Peyer's patch (tissue), 4 donors: Measurements from ENCODE around the gene LRRC4B. TPM values are rescaled to one million over a fixed set of nuclear protein-coding genes. Genes with fewer than 3 reads are reported as not detected.

Experiments
- DNase-seq, 3 donors: peaks; one replicate each; pipeline ENCODE4 v3.0.0-alpha.2; 2017 to 2019
- H3K27ac ChIP-seq, 4 donors: fragments of 200-600 bp; sonication (generic); one replicate each; pipeline ENCODE4 v1.5.1; 2016 to 2019
- H3K27me3 ChIP-seq, 2 donors: fragments of 200-600 bp; sonication (generic); one replicate each; pipeline ENCODE4 v1.5.1; 2019
- H3K36me3 ChIP-seq, 3 donors: fragments of 200-600 bp; sonication (generic); one replicate each; pipeline ENCODE4 v1.5.1; 2016 to 2019
- H3K4me1 ChIP-seq, 4 donors: fragments of 200-600 bp; sonication (generic); one replicate each; pipeline ENCODE4 v1.5.1; 2016 to 2019
- H3K4me3 ChIP-seq, 4 donors: fragments of 200-600 bp; sonication (generic); 1 replicate in 3 of 4; 2 replicates in 1 of 4; pipeline ENCODE4 v1.5.1; 2016 to 2019; ENCODE audit warnings: mild to moderate bottlenecking in 1 of 4
- H3K9me3 ChIP-seq, 4 donors: fragments of 200-600 bp; sonication (generic); one replicate each; pipeline ENCODE4 v1.5.1; 2016 to 2019; ENCODE audit warnings: mild to moderate bottlenecking in 1 of 4
- CTCF ChIP-seq, 6 experiments: fragments of 450-650 bp in 4 of 6; fragments of 200-600 bp in 2 of 6; sonication (generic) in 1 of 6; IDR thresholded peaks; one replicate each; pipeline ENCODE4 v1.5.1; 2017 to 2019; ENCODE audit warnings: antibody characterized with exemption in 6 of 6, mild to moderate bottlenecking in 3 of 6, moderate library complexity in 1 of 6
- POLR2A ChIP-seq, 2 donors: fragments of 450-650 bp; IDR thresholded peaks; one replicate each; pipeline ENCODE4 v1.5.1; 2017; ENCODE audit warnings: antibody characterized with exemption in 2 of 2, mild to moderate bottlenecking in 2 of 2, moderate library complexity in 2 of 2
- total RNA-seq, 4 donors: library from RNA; depleted of rRNA; stranded (reverse); fragments of >200 nt; gene quantifications; one replicate each; pipeline ENCODE4 v1.1.0, GENCODE V29; 2016

Gene LRRC4B
- total RNA-seq, 4 donors from 2014 or later, result 0.35 to 2.0 (median 1.4) TPM

DNA sequence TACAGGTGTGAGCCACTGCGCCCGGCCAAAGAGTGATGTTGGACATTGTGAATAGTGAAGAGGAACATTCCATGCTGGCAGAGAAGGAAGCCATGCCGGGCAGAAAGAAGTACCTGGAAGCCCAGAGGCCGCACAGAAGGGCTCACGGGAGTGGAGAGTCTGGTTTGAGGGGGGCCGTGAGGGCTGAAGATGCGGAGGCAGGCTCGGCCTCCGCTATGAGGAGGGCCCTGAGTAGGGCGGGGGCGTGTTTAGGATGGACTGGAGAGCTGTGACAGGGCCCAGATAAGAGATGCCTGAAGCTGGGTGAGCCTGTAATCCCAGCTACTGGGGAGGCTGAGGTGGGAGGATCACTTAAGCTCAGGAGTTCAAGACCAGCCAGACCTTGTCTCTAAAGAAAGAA, 58.9 kb downstream of the LRRC4B start:
- Histone ChIP-seq H3K27ac (no peak overlapping the region), H3K27me3 (no peaks in the 10 kb centered on the region), H3K4me1 (peaks cover 0 to 8% (median 3%) of the 10 kb centered on the region in 4 donors), H3K4me3 (no peak overlapping the region), H3K9me3 (no peaks in the 10 kb centered on the region), H3K36me3 (no peaks in the 10 kb centered on the region)
- peak in 1 of 3 donors; percentile 43 for DNase-seq
- TF ChIP-seq POLR2A (IDR thresholded peaks at IDR 0.05) (no peak), CTCF (IDR thresholded peaks at IDR 0.05) (no peak)

GRCh38 chr19:50508843-50509190, 59.4 kb downstream of the LRRC4B start:
- TF ChIP-seq CTCF (IDR thresholded peaks at IDR 0.05) (no peak), POLR2A (IDR thresholded peaks at IDR 0.05) (no peak)
- H3K36me3 ChIP-seq, result no peaks in the 10 kb centered on the region
- peak in 1 of 3 donors; percentile 42 for DNase-seq

GRCh38 chr19:50507376-50507775, 60.9 kb downstream of the LRRC4B start:
- Histone ChIP-seq H3K36me3 (no peaks in the 10 kb centered on the region), H3K4me1 (peaks cover 0 to 8% (median 3%) of the 10 kb centered on the region in 4 donors), H3K4me3 (no peak overlapping the region), H3K9me3 (no peaks in the 10 kb centered on the region), H3K27ac (no peak overlapping the region), H3K27me3 (no peaks in the 10 kb centered on the region)
- no peak for DNase-seq
- no peak for TF ChIP-seq POLR2A (IDR thresholded peaks at IDR 0.05)
- no peak for TF ChIP-seq CTCF (IDR thresholded peaks at IDR 0.05)

More at GRCh38 chr19:50508843-50509190, 59.4 kb downstream of the LRRC4B start:
- Histone ChIP-seq H3K4me1 (peaks cover 0 to 8% (median 3%) of the 10 kb centered on the region in 4 donors), H3K27me3 (no peaks in the 10 kb centered on the region), H3K9me3 (no peaks in the 10 kb centered on the region), H3K4me3 (no peak overlapping the region), H3K27ac (no peak overlapping the region)

- no peak overlapping the region for H3K4me3 ChIP-seq
- H3K27me3 ChIP-seq, result no peaks in the 10 kb centered on the region
- no peaks in the 10 kb centered on the region for H3K36me3 ChIP-seq
- no peak overlapping the region for H3K27ac ChIP-seq
- H3K4me1 ChIP-seq, result peaks cover 0 to 8% (median 3%) of the 10 kb centered on the region in 4 donors
- DNase-seq, result peak in 1 of 3 donors; percentile 20
- no peaks in the 10 kb centered on the region for H3K9me3 ChIP-seq
- no peak for TF ChIP-seq CTCF (IDR thresholded peaks at IDR 0.05)
- no peak for TF ChIP-seq POLR2A (IDR thresholded peaks at IDR 0.05)
Observed at GRCh38 chr19:50506700-50507099, 61.5 kb downstream of the LRRC4B start.

DNA sequence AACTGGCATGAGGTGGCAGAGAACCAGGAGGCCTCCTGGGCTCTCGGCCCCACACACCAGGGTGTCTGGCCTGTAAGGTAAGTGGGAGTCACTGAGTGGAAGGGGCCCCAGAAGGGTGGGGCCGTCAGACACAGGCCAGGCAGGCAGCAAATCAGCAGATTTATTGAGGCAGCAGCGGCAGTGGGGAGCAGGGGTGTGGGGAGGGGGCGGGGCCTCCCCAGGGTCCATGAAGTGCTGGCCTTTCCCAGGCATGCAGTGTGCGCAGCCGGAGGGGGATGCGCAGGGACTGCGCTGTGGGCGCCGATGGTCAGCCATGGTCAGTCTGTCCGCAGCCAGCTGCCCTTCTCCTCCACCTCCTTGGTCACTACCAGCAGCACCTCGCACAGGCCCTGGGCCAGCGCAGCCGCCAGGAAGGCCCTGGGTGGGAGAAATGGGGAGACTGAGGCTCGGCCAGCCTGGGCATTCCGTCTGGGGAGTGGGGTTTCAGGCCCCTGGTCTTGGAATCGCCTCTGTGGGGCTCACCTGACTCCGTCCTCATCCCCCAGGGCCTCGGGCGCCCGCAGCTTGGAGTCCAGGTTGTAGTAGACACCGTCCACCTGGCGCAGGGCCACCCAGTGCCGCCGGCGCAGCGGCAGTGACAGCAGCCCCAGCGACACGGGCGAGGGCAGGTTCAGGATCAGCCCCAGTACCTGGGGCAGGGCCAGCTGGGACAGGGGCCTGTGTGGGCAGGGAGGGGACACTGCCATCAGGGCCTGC, 62.2 kb downstream of the LRRC4B start:
- Histone ChIP-seq H3K27ac (no peak overlapping the region), H3K36me3 (no peaks in the 10 kb centered on the region), H3K9me3 (no peaks in the 10 kb centered on the region), H3K4me1 (peaks cover 0 to 8% (median 3%) of the 10 kb centered on the region in 4 donors), H3K27me3 (no peaks in the 10 kb centered on the region), H3K4me3 (no peak overlapping the region)
- peak in 1 of 3 donors; percentile 39 for DNase-seq
- TF ChIP-seq CTCF (IDR thresholded peaks at IDR 0.05) (no peak), POLR2A (IDR thresholded peaks at IDR 0.05) (no peak)
